Neuronal stem cell (in vitro differentiated cells): ENCODE measurements around the gene TMEM147.

ENCODE experiments used
- DNase-seq: peaks from one replicate; pipeline ENCODE4 v3.0.0-alpha.2; 2013; ENCODE audit warnings: low spot score
- H2AFZ ChIP-seq: one replicate; pipeline ENCODE4 v1.6.1; 2013; ENCODE audit warnings: mild to moderate bottlenecking, low read length, inconsistent platforms
- H2AK5ac ChIP-seq: 2 replicates; pipeline ENCODE4 v1.6.1; 2013; ENCODE audit warnings: low read depth, mild to moderate bottlenecking, inconsistent platforms, low read length, moderate library complexity, mixed read lengths
- H2BK120ac ChIP-seq: 2 replicates; pipeline ENCODE4 v1.6.1; 2013; ENCODE audit warnings: low read depth, mild to moderate bottlenecking, inconsistent platforms, low read length, moderate library complexity, mixed read lengths
- H2BK12ac ChIP-seq: one replicate; pipeline ENCODE4 v1.6.1; 2013; ENCODE audit warnings: low read length, inconsistent platforms
- H2BK15ac ChIP-seq: 2 replicates; pipeline ENCODE4 v1.6.1; 2013; ENCODE audit warnings: mild to moderate bottlenecking, low read length, inconsistent platforms, mixed read lengths
- H2BK5ac ChIP-seq: one replicate; pipeline ENCODE4 v1.6.1; 2013; ENCODE audit warnings: inconsistent platforms, mild to moderate bottlenecking, low read length, moderate library complexity
- H3K14ac ChIP-seq: one replicate; pipeline ENCODE4 v1.6.1; 2013; ENCODE audit warnings: low read length, inconsistent platforms
- H3K18ac ChIP-seq: 2 replicates; pipeline ENCODE4 v1.6.1; 2013; ENCODE audit warnings: low read length, inconsistent platforms
- H3K23ac ChIP-seq: 2 replicates; pipeline ENCODE4 v1.6.1; 2013; ENCODE audit warnings: low read depth, mild to moderate bottlenecking, mixed read lengths, low read length, inconsistent platforms; ENCODE audit not compliant: poor library complexity
- H3K27ac ChIP-seq: replicated peaks from 3 replicates; pipeline ENCODE4 v1.5.1; 2013; ENCODE audit warnings: low read length, inconsistent platforms
- H3K27me3 ChIP-seq, 3 experiments: 2 replicates each; pipeline ENCODE4 v1.6.1; 2013; ENCODE audit warnings: low read length in 3 of 3, mild to moderate bottlenecking in 2 of 3, inconsistent platforms in 1 of 3, low read depth in 1 of 3, mixed read lengths in 1 of 3, moderate library complexity in 1 of 3; ENCODE audit not compliant: control insufficient read depth in 3 of 3, insufficient read depth in 3 of 3
- H3K36me3 ChIP-seq, 2 donors: replicated peaks in 1 of 2; 2 replicates each; pipeline ENCODE4 v1.6.1; 2013; ENCODE audit warnings: low read length in 2 of 2; ENCODE audit not compliant: control insufficient read depth in 2 of 2, insufficient read depth in 2 of 2
- H3K4ac ChIP-seq: 2 replicates; pipeline ENCODE4 v1.6.1; 2013; ENCODE audit warnings: inconsistent platforms, mild to moderate bottlenecking, low read length, moderate library complexity
- H3K4me1 ChIP-seq, 2 donors: 1 replicate in 1 of 2; 2 replicates in 1 of 2; pipeline ENCODE4 v1.6.1; 2013; ENCODE audit warnings: low read length in 2 of 2, low read depth in 1 of 2; ENCODE audit not compliant: control insufficient read depth in 2 of 2, insufficient read depth in 1 of 2
- H3K4me2 ChIP-seq: one replicate; pipeline ENCODE4 v1.6.1; 2013; ENCODE audit warnings: mild to moderate bottlenecking, low read length, inconsistent platforms; ENCODE audit not compliant: insufficient read depth, poor library complexity, severe bottlenecking
- H3K4me3 ChIP-seq, 2 donors: 2 replicates each; pipeline ENCODE4 v1.5.1; 2013; ENCODE audit warnings: low read length in 2 of 2, mild to moderate bottlenecking in 2 of 2, inconsistent platforms in 1 of 2, moderate library complexity in 1 of 2
- H3K79me1 ChIP-seq: one replicate; pipeline ENCODE4 v1.6.1; 2013; ENCODE audit warnings: low read depth, mild to moderate bottlenecking, inconsistent platforms, low read length, moderate library complexity
- H3K9ac ChIP-seq: one replicate; pipeline ENCODE4 v1.6.1; 2013; ENCODE audit warnings: mild to moderate bottlenecking, low read depth, low read length, inconsistent platforms; ENCODE audit not compliant: poor library complexity
- H3K9me3 ChIP-seq, 2 donors: replicated peaks in 1 of 2; 2 replicates each; pipeline versions ENCODE3 to v1.6.1; 2013; ENCODE audit warnings: low read length in 2 of 2, mild to moderate bottlenecking in 2 of 2, inconsistent platforms in 1 of 2, low read depth in 1 of 2, mixed read lengths in 1 of 2, moderate library complexity in 1 of 2; ENCODE audit not compliant: control insufficient read depth in 2 of 2, insufficient read depth in 1 of 2
- H4K8ac ChIP-seq: one replicate; pipeline ENCODE4 v1.6.1; 2013; ENCODE audit warnings: low read depth, mild to moderate bottlenecking, inconsistent platforms, low read length, moderate library complexity
- H4K91ac ChIP-seq: one replicate; pipeline ENCODE4 v1.6.1; 2013; ENCODE audit warnings: low read length, low read depth, mild to moderate bottlenecking, inconsistent platforms; ENCODE audit not compliant: poor library complexity
- WGBS, 2 donors: extraction: QIAGEN DNeasy Blood & Tissue Kit; methylation state at CpG; one replicate each; pipeline ENCODE4 v1.1.7; 2013; ENCODE audit warnings: missing lambda C conversion rate in 2 of 2, mixed read lengths in 1 of 2; ENCODE audit not compliant: insufficient read length in 2 of 2, insufficient replicate concordance in 1 of 2; ENCODE audit errors: extremely low coverage in 2 of 2; 5-methylcytosine and 5-hydroxymethylcytosine counted together

TMEM147 gene

GRCh38 chr19:35507561-35507960 is 37.9 kb upstream of the TMEM147 start:
- Histone ChIP-seq H3K27ac (no peak overlapping the region), H2BK120ac (no peak overlapping the region), H4K8ac (no peak overlapping the region), H2BK5ac (no peak overlapping the region), H3K9me3 (no peaks in the 10 kb centered on the region), H3K14ac (no peak overlapping the region), H3K23ac (no peak overlapping the region), H3K9ac (no peak overlapping the region), H2BK12ac (no peak overlapping the region), H3K79me1 (no peaks in the 10 kb centered on the region), H4K91ac (no peak overlapping the region), H2AK5ac (no peak overlapping the region), H3K4me3 (no peak overlapping the region), H3K18ac (no peak overlapping the region), H2BK15ac (no peak overlapping the region), H3K4me1 (peaks cover 2 to 3% of the 10 kb centered on the region in 2 donors), H2AFZ (no peak overlapping the region), H3K27me3 (peaks cover 0 to 86% (median 0%) of the 10 kb centered on the region in 3 experiments), H3K4ac (no peak overlapping the region), H3K4me2 (no peak overlapping the region), H3K36me3 (peaks cover 0 to 5% of the 10 kb centered on the region in 2 donors)
- no CpG with 5 or more reads among the region's 11 CpGs for WGBS, 2 donors
- no peak for DNase-seq

DNA sequence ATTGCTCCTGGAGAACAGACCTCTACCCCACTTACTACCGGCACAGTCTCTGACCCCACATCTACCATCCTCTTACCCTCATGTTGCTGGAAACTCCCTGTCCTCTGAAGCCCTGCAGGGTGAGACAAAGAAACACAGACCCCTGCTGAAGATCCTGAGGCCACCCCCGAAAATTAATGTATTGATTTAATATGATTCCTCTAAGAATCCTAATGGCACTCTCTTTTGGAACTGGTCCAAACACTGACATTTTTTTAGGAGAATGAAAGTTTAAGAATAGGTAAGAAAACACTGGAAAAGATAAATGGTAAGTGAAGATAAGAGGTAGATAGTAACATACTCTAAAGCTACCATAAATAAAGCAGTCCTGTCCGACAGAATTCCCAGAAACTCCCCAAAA is 37.3 kb upstream of the TMEM147 start:
- Histone ChIP-seq H4K91ac (no peak overlapping the region), H3K79me1 (no peaks in the 10 kb centered on the region), H2AFZ (no peak overlapping the region), H2BK15ac (no peak overlapping the region), H2AK5ac (no peak overlapping the region), H3K18ac (no peak overlapping the region), H3K9ac (no peak overlapping the region), H2BK120ac (no peak overlapping the region), H3K4ac (no peak overlapping the region), H3K23ac (no peak overlapping the region), H3K36me3 (peaks cover 0 to 5% of the 10 kb centered on the region in 2 donors), H3K14ac (no peak overlapping the region), H3K4me1 (peaks cover 2 to 3% of the 10 kb centered on the region in 2 donors), H4K8ac (no peak overlapping the region), H2BK12ac (no peak overlapping the region), H3K4me3 (no peak overlapping the region), H3K27me3 (peaks cover 0 to 86% (median 0%) of the 10 kb centered on the region in 3 experiments), H3K9me3 (no peaks in the 10 kb centered on the region), H2BK5ac (no peak overlapping the region), H3K4me2 (no peak overlapping the region), H3K27ac (no peak overlapping the region)
- DNase-seq = no peak
- WGBS, 2 donors = no CpG with 5 or more reads among the region's 3 CpGs

GRCh38 chr19:35509018-35509652 is 36.3 kb upstream of the TMEM147 start:
- WGBS, 2 donors = no CpG with 5 or more reads among the region's 12 CpGs
- Histone ChIP-seq H3K4me2 (peak overlapping the region; percentile 85), H3K4ac (no peak overlapping the region), H3K4me1 (peaks cover 3 to 9% of the 10 kb centered on the region in 2 donors), H3K4me3 (peak overlapping the region in 1 of 2 donors; percentile 81), H3K14ac (no peak overlapping the region), H3K18ac (no peak overlapping the region), H2BK12ac (no peak overlapping the region), H3K23ac (no peak overlapping the region), H3K27ac (no peak overlapping the region), H2BK5ac (no peak overlapping the region), H2AFZ (no peak overlapping the region), H3K9me3 (no peaks in the 10 kb centered on the region), H3K36me3 (peaks cover 0 to 5% of the 10 kb centered on the region in 2 donors), H4K91ac (no peak overlapping the region), H3K27me3 (peaks cover 0 to 90% (median 3%) of the 10 kb centered on the region in 3 experiments), H2BK120ac (no peak overlapping the region), H3K79me1 (no peaks in the 10 kb centered on the region), H4K8ac (no peak overlapping the region), H3K9ac (no peak overlapping the region), H2AK5ac (no peak overlapping the region), H2BK15ac (no peak overlapping the region)
- DNase-seq = no peak

DNA sequence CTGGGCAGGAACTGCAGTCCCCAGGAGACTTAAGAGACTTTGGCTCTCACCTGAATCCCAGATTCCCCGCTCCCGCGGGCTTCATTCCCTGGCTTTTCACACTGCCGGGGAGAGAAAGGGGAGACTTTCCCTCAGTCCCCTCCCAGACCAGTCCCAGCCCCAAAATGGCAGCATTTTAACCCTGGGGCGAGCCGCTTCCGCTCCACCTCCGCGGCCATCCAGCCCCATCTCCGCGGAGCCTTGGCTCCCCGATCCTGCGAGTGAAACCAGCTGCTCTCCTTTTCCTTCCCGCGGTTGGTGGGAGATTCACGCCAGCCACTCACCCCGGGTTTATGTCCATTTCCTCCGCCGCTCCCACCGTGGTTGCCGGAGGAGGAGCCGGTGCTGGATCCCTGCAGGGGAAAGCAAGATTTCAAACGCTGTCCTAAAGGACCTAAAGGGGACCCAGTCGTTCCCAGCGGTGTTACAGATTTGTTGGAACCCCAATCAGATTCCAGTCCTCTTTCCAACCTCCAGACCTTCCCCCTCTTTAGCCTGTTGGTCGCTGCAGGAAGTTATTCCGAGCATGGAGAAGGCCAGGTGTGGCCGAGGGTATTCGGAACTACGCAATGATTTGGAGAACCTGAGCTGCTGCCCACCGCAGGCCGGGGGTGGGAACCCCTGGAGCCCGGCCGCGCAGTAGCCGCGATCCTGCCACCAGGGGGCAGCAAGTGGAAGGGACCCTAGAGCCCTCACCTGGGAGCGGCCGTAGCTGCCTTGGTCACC is 35.4 kb upstream of the TMEM147 start:
- peaks cover 0 to 5% of the 10 kb centered on the region in 2 donors for H3K36me3 ChIP-seq
- no peak overlapping the region for H2AK5ac ChIP-seq
- peak overlapping the region; percentile 38 for H3K18ac ChIP-seq
- H2BK15ac ChIP-seq = no peak overlapping the region
- peak overlapping the region in 1 of 2 donors; percentile 81 for H3K4me3 ChIP-seq
- H3K27ac ChIP-seq = peak overlapping the region; percentile 63
- H3K4ac ChIP-seq = no peak overlapping the region
- no peak overlapping the region for H4K91ac ChIP-seq
- no CpG with 5 or more reads among the region's 39 CpGs for WGBS, 2 donors
- no peaks in the 10 kb centered on the region for H3K79me1 ChIP-seq
- H3K27me3 ChIP-seq = peaks cover 0 to 97% (median 3%) of the 10 kb centered on the region in 3 experiments
- H2BK120ac ChIP-seq = no peak overlapping the region
- H2AFZ ChIP-seq = peak overlapping the region; percentile 82
- peak overlapping the region; percentile 22 for H3K9ac ChIP-seq
- H3K9me3 ChIP-seq = no peaks in the 10 kb centered on the region
- peak overlapping the region; percentile 85 for H3K4me2 ChIP-seq
- H4K8ac ChIP-seq = peak overlapping the region; percentile 52
- no peak overlapping the region for H2BK12ac ChIP-seq
- H3K4me1 ChIP-seq = peaks cover 3 to 12% of the 10 kb centered on the region in 2 donors
- H2BK5ac ChIP-seq = no peak overlapping the region
- H3K23ac ChIP-seq = peak overlapping the region; percentile 12
- H3K14ac ChIP-seq = no peak overlapping the region
- peak; percentile 82 for DNase-seq
